ENCODE data around the gene SLC8A1.

SLC8A1 gene

GRCh38 chr2:40451918-40452605, at the start of gene SLC8A1:
Gene SLC8A1, minus strand, starts transcription at chr2:40452090.
- DNase-seq = no peak

GRCh38 chr2:40499437-40499836, 47.5 kb upstream of the SLC8A1 start:
- DNase-seq = no peak

DNA sequence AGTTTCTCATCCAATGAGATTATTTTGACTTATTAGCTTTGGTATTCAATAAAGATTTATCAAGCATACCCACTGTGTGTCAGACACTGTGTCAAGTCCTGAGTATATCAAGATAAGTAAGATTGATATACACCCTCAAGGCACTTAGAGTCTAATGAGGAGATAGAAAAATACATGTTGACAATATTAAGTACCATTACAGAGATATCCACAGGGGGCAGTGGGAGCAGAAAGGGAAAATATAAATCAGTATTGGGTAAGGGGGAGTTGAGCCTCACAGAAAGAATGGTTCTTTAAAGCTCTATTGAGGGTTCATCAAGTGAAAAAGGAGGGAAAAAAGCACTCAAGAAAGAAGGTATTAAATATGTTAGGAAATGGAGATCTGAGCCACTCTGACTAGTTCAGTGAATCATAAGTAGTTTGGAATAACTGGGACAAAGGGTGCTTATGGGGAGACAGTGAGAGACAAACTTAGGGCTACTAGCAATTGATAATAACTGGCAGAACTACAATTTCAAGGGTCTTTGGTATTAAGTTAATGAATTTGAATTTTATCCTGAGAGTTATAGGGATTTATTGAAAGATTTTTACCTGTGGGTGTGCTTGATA, 45.5 kb upstream of the SLC8A1 start:
- DNase-seq = no peak

GRCh38 chr2:40489678-40489960, 37.7 kb upstream of the SLC8A1 start:
- DNase-seq = no peak

DNA sequence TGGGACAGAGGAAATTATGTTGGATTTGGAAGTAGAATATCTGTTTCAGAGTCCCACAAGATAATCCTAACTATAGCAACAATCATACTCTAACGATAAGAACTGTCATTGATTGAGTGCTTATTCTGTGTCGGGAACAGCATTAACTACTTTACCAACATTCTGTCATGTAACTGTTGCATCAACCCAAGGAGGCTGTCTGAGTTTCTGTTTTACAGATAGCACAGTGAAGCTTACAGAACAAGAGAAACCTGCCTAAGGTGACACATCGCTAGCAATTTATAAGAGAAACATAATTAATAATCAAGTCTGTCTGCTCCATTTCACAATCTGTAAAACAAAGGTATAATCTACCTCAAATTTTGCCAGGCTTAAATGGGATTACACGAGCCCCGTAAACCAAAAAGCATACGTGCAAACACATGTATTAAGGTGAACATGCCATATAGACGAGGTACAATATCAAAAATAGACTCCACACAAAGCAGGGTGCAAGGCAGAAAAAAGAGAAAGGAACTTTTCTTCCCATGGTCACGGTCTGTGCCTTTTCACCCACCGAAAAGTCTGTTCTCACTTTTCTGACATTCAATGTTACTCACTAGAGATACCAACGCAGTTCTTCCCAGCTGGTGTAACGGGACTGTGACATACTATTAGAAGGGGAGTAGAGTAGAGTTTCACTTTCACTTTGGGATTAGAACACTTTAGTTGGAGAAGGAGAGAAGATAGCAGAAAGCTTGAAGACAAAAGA, 37.2 kb upstream of the SLC8A1 start:
- DNase-seq = no peak

DNA sequence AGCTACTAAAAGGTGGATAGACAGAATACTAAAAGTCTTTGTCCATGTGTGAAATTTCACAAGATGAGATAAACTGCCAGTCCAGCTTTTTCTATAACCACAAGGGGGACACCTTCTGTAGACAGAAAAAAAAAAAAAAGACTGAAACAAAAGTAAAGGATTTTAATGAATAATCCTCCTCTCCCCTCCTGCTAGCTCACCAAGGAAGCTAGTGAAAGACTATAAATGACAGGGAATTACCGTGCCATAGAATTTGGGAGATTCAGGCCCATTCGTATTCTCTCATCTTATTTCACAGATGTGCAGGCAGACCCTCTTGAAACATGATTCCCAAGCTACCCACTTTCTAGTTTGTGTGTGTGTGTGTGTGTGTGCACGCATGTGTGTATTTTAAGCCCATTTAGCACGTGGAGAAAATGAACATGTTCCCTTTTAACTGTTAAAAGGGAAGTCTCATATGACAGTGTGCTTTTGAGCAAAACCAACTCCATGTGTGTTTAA, 36.3 kb upstream of the SLC8A1 start:
- no peak for DNase-seq

GRCh38 chr2:40487602-40488001, 35.7 kb upstream of the SLC8A1 start:
- no peak for DNase-seq

- no peak for DNase-seq
These were observed 34.0 kb upstream of the SLC8A1 start for GRCh38 chr2:40485854-40486253.

DNA sequence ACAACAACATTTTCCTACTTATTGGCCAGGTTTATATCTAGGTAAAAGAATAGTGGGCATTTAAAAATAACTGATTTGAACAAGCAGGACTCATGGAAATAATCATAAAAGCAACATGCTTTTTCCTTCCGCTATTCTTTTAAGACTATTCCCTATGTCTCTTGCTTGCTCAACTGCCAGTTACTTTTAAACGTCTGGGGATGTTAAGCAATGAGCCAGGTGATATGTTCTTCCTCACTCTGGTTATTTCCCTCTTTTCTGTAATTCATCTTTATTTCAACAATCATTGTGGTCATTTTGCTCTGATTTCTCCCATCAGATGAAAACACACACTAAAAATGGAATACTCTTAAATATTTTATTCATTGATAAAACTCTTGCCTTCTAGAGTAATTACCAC, 33.4 kb upstream of the SLC8A1 start:
- no peak for DNase-seq

- DNase-seq = no peak
These were observed 31.8 kb upstream of the SLC8A1 start for GRCh38 chr2:40483549-40484243.

- DNase-seq = no peak
These were observed 28.7 kb upstream of the SLC8A1 start for GRCh38 chr2:40480596-40480995.

GRCh38 chr2:40480073-40480472, 28.2 kb upstream of the SLC8A1 start:
- DNase-seq = no peak

DNA sequence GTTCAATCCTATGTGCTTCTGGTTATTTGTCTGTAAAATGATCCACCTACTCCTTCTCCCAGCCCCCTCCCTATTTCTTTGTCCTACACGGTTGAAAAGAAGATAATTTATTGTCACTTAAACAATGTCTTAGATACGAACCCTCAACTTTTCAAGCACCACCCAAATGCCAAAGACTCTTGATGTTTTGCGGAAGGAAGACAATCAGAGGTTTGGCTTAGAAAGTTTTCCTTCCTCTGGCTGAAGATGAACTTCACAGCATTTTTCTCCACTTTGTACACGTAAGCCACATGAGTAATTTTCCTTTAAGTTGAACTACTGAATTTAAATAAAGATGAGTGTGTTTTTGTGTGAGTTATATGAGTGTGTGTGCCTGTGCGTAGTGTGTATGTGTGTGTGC, 25.5 kb upstream of the SLC8A1 start:
- DNase-seq = no peak

- DNase-seq = no peak
These were observed 24.5 kb upstream of the SLC8A1 start for GRCh38 chr2:40476436-40476835.

DNA sequence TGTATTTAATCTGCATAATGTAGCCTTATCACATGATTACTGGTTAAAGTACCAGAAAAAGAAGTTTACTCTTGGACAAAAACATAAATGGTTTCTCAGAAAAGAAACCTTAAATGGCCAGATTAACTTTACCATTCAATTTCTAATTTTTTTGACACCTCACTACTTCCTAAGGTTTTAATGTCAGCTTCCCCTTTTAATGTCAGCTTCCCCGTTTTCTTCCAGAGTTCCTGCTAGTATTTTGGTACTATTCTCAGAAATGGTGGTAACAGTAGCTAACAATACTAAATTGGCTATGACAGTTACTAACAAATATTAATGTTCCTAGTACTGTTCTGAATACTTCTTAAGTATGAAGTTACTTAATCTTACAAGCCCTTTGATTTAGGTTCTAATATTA, 22.4 kb upstream of the SLC8A1 start:
- DNase-seq = no peak

- DNase-seq = no peak
These were observed 20.0 kb upstream of the SLC8A1 start for GRCh38 chr2:40471866-40472265.

GRCh38 chr2:40470822-40471813, 19.2 kb upstream of the SLC8A1 start:
- DNase-seq = no peak

DNA sequence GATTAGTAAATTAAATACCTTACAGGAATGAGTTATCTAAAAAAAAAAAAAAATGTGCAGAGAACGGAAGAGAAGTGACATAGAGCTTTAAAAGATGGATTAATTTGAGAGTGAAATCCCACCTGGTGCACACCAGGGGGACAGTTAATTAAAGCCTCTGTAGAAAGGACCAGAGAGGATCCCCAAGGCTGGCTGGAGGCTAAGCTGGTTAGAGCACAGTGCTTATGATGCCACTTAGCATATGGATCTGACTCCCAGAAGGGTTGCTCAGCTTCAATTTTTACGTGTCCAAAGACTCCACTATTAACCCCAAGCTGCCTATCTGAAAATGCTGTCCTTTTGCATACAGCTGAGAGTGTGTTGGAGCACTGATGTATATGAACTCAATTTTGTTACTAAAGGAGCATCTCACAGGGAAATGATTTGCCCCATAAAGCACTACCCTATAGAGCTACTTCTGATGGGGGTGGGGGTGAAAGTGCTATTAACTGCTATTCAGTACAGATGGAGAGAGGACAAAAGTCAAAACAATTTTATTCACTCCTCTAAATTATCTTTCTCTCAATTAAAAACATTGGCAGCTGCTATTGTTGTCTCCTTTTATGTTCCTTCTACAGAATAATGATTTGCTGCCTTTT, 15.2 kb upstream of the SLC8A1 start:
- DNase-seq = no peak

GRCh38 chr2:40466332-40466906, 14.5 kb upstream of the SLC8A1 start:
- no peak for DNase-seq

GRCh38 chr2:40463112-40463511, 11.2 kb upstream of the SLC8A1 start:
- DNase-seq = no peak

- no peak for DNase-seq
These were observed 6.4 kb upstream of the SLC8A1 start for GRCh38 chr2:40458271-40458794.

Data from stimulated activated CD4-positive, alpha-beta T cell treated with anti-CD3 and anti-CD28 coated beads, Interleukin-4, amount 100 ng/mL, for 4 hours (primary cell).